GM23338 (cell line): Measurements from ENCODE around the gene BRSK1. TPM values are rescaled to one million over a fixed set of nuclear protein-coding genes. Genes with fewer than 3 reads are reported as not detected.

Experiments
- ATAC-seq: fragments of 200-7000 bp; cut with Tn5 transposase; 3 replicates; pipeline ENCODE4 v1.9.1; 2020
- DNase-seq: peaks from one replicate; pipeline ENCODE4 v3.0.0-alpha.2; 2015; ENCODE audit warnings: low spot score
- H2AFZ ChIP-seq: fragments of 200-600 bp; sonication (generic); 2 replicates; pipeline ENCODE4 v1.8.0; 2016; ENCODE audit warnings: antibody characterized with exemption, mild to moderate bottlenecking, moderate library complexity
- H3F3A ChIP-seq: fragments of 200-600 bp; sonication (generic); replicated peaks from 2 replicates; pipeline ENCODE4 v1.8.0; 2017; ENCODE audit warnings: antibody characterized with exemption, mixed run types, low read depth
- H3K27ac ChIP-seq: fragments of 200-600 bp; sonication (generic); 2 replicates; pipeline ENCODE4 v1.6.1; 2016; ENCODE audit warnings: low read depth
- H3K27me3 ChIP-seq: fragments of 200-600 bp; sonication (generic); 2 replicates; pipeline ENCODE4 v1.8.0; 2016; ENCODE audit warnings: mild to moderate bottlenecking, mixed run types, moderate library complexity; ENCODE audit not compliant: insufficient read depth
- H3K36me3 ChIP-seq: fragments of 200-600 bp; sonication (generic); 2 replicates; pipeline ENCODE4 v1.8.0; 2016; ENCODE audit warnings: mild to moderate bottlenecking; ENCODE audit not compliant: insufficient read depth
- H3K4me1 ChIP-seq: fragments of 200-600 bp; sonication (generic); 2 replicates; pipeline ENCODE4 v1.8.0; 2016; ENCODE audit warnings: mild to moderate bottlenecking, moderate library complexity; ENCODE audit not compliant: insufficient read depth
- H3K4me2 ChIP-seq: fragments of 200-600 bp; sonication (generic); 2 replicates; pipeline ENCODE4 v1.7.1; 2017; ENCODE audit warnings: mixed run types
- H3K4me3 ChIP-seq: fragments of 200-600 bp; sonication (generic); 2 replicates; pipeline ENCODE4 v1.6.1; 2016; ENCODE audit warnings: mixed run types
- H3K79me2 ChIP-seq: fragments of 200-600 bp; sonication (generic); replicated peaks from 2 replicates; pipeline ENCODE4 v1.8.0; 2017; ENCODE audit warnings: mild to moderate bottlenecking; ENCODE audit not compliant: insufficient read depth
- H3K9me2 ChIP-seq: fragments of 200-600 bp; sonication (generic); 2 replicates; pipeline ENCODE4 v1.8.0; 2017; ENCODE audit not compliant: insufficient read depth
- H4K20me1 ChIP-seq: fragments of 200-600 bp; sonication (generic); replicated peaks from 2 replicates; pipeline ENCODE4 v1.8.0; 2017; ENCODE audit warnings: mild to moderate bottlenecking; ENCODE audit not compliant: insufficient read depth
- H3K27ac Mint-ChIP-seq: 2 replicates; pipeline ENCODE4 v1.8.0; 2020; ENCODE audit warnings: inconsistent platforms, mild to moderate bottlenecking, moderate library complexity, mixed read lengths
- H3K27me3 Mint-ChIP-seq: 3 replicates; pipeline ENCODE4 v1.8.0; 2022; ENCODE audit warnings: low read depth, mild to moderate bottlenecking, moderate library complexity, mixed read lengths, inconsistent platforms; ENCODE audit not compliant: insufficient read depth, poor library complexity
- H3K36me3 Mint-ChIP-seq: 3 replicates; pipeline ENCODE4 v1.8.0; 2021; ENCODE audit warnings: low read depth, mild to moderate bottlenecking, inconsistent platforms, moderate library complexity, mixed read lengths
- H3K4me1 Mint-ChIP-seq: 3 replicates; pipeline ENCODE4 v1.8.0; 2020; ENCODE audit warnings: mild to moderate bottlenecking, inconsistent platforms, mixed read lengths
- H3K4me3 Mint-ChIP-seq: 3 replicates; pipeline ENCODE4 v1.8.0; 2021; ENCODE audit warnings: moderate library complexity, mild to moderate bottlenecking, inconsistent platforms, mixed read lengths
- H3K9me3 Mint-ChIP-seq: 3 replicates; pipeline ENCODE4 v1.8.0; 2020; ENCODE audit warnings: moderate library complexity, mild to moderate bottlenecking, inconsistent platforms, mixed read lengths
- CREB1 ChIP-seq: fragments of 250-450 bp; sonication (Bioruptor Pico); IDR thresholded peaks from 2 replicates; pipeline ENCODE4 v1.5.0; 2020; ENCODE audit warnings: low read depth, mild to moderate bottlenecking, moderate library complexity
- CTCF ChIP-seq, 2 experiments: fragments of 200-600 bp in 1 of 2; sonication (generic) in 1 of 2; conservative IDR thresholded peaks; 2 replicates each; pipeline versions ENCODE4 v1.5.1 to v1.6.1; 2016 to 2017; ENCODE audit warnings: antibody characterized with exemption in 2 of 2, low read depth in 2 of 2, mild to moderate bottlenecking in 2 of 2, moderate library complexity in 1 of 2
- ETS1 ChIP-seq: IDR thresholded peaks from 2 replicates; pipeline ENCODE4 v1.6.1; 2016; ENCODE audit warnings: antibody characterized with exemption
- EZH2 ChIP-seq: fragments of 200-600 bp; sonication (generic); IDR thresholded peaks from one replicate; pipeline ENCODE4 v1.8.0; 2017; ENCODE audit warnings: antibody characterized with exemption, mild to moderate bottlenecking, low read depth; ENCODE audit not compliant: unreplicated experiment
- EZH2phosphoT487 ChIP-seq: fragments of 200-600 bp; sonication (generic); IDR thresholded peaks from one replicate; pipeline ENCODE4 v1.8.1; 2018; ENCODE audit warnings: antibody characterized with exemption; ENCODE audit not compliant: unreplicated experiment
- JUNB ChIP-seq: IDR thresholded peaks from one replicate; pipeline ENCODE4 v1.6.1; 2016; ENCODE audit warnings: antibody characterized with exemption; ENCODE audit not compliant: unreplicated experiment
- NANOG ChIP-seq: IDR thresholded peaks from 2 replicates; pipeline ENCODE4 v1.6.1; 2016; ENCODE audit warnings: antibody characterized with exemption, borderline replicate concordance
- POLR2AphosphoS5 ChIP-seq: IDR thresholded peaks from 2 replicates; pipeline ENCODE4 v1.6.1; 2016; ENCODE audit warnings: antibody characterized with exemption, low read depth
- REST ChIP-seq: IDR thresholded peaks from one replicate; pipeline ENCODE4 v1.6.1; 2018; ENCODE audit warnings: antibody characterized with exemption; ENCODE audit not compliant: unreplicated experiment
- STAT1 ChIP-seq: IDR thresholded peaks from one replicate; pipeline ENCODE4 v1.6.1; 2016; ENCODE audit warnings: antibody characterized with exemption; ENCODE audit not compliant: unreplicated experiment
- ZNF114 ChIP-seq: fragments of 250-450 bp; sonication (Bioruptor Pico); IDR thresholded peaks from 2 replicates; pipeline ENCODE4 v1.5.0; 2020; ENCODE audit warnings: mild to moderate bottlenecking, moderate library complexity
- ZNF331 ChIP-seq: fragments of 250-450 bp; sonication (Bioruptor Pico); IDR thresholded peaks from 2 replicates; pipeline ENCODE4 v1.5.0; 2020; ENCODE audit warnings: low read depth, mild to moderate bottlenecking, moderate library complexity
- polyA plus RNA-seq: library from polyadenylated mRNA; unstranded; fragments of >200 nt; fragmentation: Nextera tagmentation; extraction: Ambion mirVana; gene quantifications from 2 replicates; pipeline ENCODE4 v1.2.1, GENCODE V29; 2016
- total RNA-seq: library from RNA; depleted of rRNA; stranded (reverse); fragments of >200 nt; shearing (Covaris generic); gene quantifications from 2 replicates; pipeline ENCODE4 v1.2.3, GENCODE V29; 2014

The BRSK1 gene
- total and polyA plus RNA-seq, 2 experiments from 2014 or later, result 2.3 to 17.2 TPM

- Histone ChIP-seq H4K20me1 (no peaks in the 10 kb centered on the region; the same call in none of the 2 replicates), H3F3A (no peaks in the 10 kb centered on the region), H3K36me3 (peaks cover 8% of the 10 kb centered on the region), H3K27ac (no peak overlapping the region), H3K4me2 (no peak overlapping the region), H3K4me1 (no peaks in the 10 kb centered on the region), H3K4me3 (no peak overlapping the region), H2AFZ (no peak overlapping the region), H3K27me3 (no peaks in the 10 kb centered on the region), H3K79me2 (no peaks in the 10 kb centered on the region), H3K9me2 (no peaks in the 10 kb centered on the region)
- Mint-ChIP-seq H3K9me3 (no peaks in the 10 kb centered on the region), H3K4me1 (no peaks in the 10 kb centered on the region), H3K36me3 (peaks cover 52% of the 10 kb centered on the region), H3K4me3 (no peak overlapping the region), H3K27me3 (peaks cover 2% of the 10 kb centered on the region), H3K27ac (no peak overlapping the region)
- no peak for ATAC-seq
- no peak for DNase-seq
- TF ChIP-seq REST (no peak), EZH2phosphoT487 (no peak), EZH2 (no peak), POLR2AphosphoS5 (no peak), NANOG (no peak), ZNF114 (CRISPR knock-in tag) (no peak), STAT1 (no peak), JUNB (no peak), CREB1 (CRISPR knock-in tag) (no peak)
Observed at GRCh38 chr19:55238030-55238429, 45.8 kb upstream of the BRSK1 start.

GRCh38 chr19:55239004-55239403, 44.8 kb upstream of the BRSK1 start:
- H3F3A ChIP-seq, result no peaks in the 10 kb centered on the region
- no peak overlapping the region for H3K27ac Mint-ChIP-seq
- no peaks in the 10 kb centered on the region for H3K9me2 ChIP-seq
- H2AFZ ChIP-seq, result no peak overlapping the region
- no peaks in the 10 kb centered on the region for H3K79me2 ChIP-seq
- no peak overlapping the region for H3K27ac ChIP-seq
- no peak for DNase-seq
- H3K36me3 Mint-ChIP-seq, result peaks cover 57% of the 10 kb centered on the region
- no peaks in the 10 kb centered on the region for H3K4me1 Mint-ChIP-seq
- no peak for ATAC-seq
- H3K4me2 ChIP-seq, result no peak overlapping the region
- H3K36me3 ChIP-seq, result peaks cover 8% of the 10 kb centered on the region
- no peaks in the 10 kb centered on the region for H3K9me3 Mint-ChIP-seq
- H3K4me3 Mint-ChIP-seq, result no peak overlapping the region
- no peaks in the 10 kb centered on the region for H3K4me1 ChIP-seq
- no peaks in the 10 kb centered on the region; the same call in none of the 2 replicates for H4K20me1 ChIP-seq
- H3K4me3 ChIP-seq, result no peak overlapping the region
- peaks cover 2% of the 10 kb centered on the region for H3K27me3 Mint-ChIP-seq
- H3K27me3 ChIP-seq, result no peaks in the 10 kb centered on the region
- no peak for TF ChIP-seq CTCF (conservative IDR thresholded peaks at IDR 0.05; ENCODE audit: low read depth in 2 of 2)
- no peak for TF ChIP-seq POLR2AphosphoS5
- no peak for TF ChIP-seq EZH2
- TF ChIP-seq REST, result no peak
- no peak for TF ChIP-seq ETS1
- TF ChIP-seq EZH2phosphoT487, result no peak
- TF ChIP-seq STAT1, result no peak
- TF ChIP-seq JUNB, result no peak
- TF ChIP-seq ZNF331 (CRISPR knock-in tag), result no peak
- no peak for TF ChIP-seq NANOG
